GM19023 (cell line): ENCODE measurements around the gene IL37.

Source experiments
- ATAC-seq: cut with Tn5 transposase; IDR thresholded peaks from one replicate; pipeline ENCODE4 v1.9.1; 2021; ENCODE audit warnings: mild to moderate bottlenecking, moderate library complexity; ENCODE audit not compliant: unreplicated experiment

The IL37 gene

DNA sequence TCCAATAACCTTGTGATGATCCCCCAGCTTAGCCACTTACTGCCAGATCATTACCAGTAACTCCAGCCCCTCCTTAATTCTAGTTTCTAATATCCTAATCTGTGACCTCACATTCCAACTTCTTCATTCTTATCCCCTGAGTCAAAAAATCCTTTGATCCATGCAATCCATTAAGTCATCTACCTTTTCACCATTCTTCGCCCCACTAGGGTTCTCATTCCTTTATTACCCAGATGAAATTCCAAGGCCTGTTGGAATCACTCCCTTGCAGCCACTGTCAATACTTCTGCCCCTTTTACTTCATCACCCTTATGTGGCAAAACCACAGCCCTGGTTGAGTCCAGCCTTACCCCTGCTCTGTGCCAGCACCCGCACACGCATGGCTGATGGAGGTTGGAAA, 46.5 kb downstream of the IL37 start:
- ATAC-seq: no peak

DNA sequence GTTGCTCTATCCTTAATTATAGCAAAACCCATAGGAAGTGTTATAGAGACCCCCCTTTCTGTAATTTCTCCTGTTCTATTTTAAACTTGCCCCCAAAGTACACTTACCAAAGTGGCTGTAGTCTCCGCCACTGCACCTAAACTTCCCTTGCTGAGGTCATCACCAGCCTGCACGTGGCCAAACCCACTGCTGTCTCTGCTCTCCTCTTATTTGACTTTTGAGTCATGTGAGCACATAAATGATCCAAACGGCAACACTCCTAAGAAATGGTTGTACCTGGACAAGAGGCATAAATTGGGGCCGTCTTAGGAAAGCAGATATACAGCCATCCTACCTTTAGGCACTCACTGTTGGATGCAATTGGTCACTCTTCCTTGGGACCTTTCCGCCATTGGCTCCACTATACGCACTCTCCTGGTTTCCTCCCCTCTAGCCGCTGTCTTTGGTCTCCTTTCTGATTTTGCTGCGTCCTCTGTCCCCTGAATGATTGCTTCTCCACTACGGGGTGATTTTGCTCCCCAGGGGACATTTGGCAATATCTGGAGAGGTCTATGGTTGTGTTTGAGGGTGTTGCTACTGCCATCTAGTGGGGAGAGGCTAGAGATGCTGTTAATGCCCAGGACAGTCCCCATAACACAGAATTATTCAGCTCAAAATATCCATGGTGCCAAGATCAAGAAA, 47.6 kb downstream of the IL37 start:
- ATAC-seq: peak; percentile 63

DNA sequence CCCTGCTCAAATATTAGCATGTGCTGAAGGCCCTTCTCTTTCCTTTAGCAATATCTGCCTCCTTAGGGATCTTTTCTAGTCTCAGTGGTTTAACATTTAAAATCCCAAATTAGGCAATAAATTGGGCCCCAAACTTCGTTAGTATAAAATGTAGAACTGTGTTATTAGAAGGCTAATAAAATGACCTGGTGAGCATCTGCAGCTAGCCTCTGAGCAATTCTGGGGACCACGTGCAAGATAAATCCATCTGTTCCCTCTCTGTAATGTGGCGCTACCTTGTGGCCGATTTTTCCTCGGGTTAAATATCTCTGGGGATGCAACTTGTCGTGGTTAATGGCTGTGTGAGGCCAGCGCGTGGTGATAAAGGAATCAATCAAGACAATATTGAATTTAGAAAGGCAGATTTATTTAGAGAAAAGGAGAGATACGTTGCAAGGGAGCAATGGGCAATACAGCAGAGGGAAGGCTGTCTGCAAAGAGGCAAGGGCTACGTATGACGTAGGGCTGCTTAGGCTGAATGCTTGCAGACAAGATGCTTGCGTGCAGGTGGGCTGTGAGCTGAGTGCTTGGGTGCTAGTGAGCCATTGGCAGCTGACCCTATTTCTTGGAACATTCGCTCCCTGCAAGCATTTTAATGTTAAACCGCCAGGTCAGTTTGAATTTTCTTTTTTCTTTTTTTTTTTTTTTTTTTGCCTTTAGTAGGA, 48.3 kb downstream of the IL37 start:
- ATAC-seq: no peak

DNA sequence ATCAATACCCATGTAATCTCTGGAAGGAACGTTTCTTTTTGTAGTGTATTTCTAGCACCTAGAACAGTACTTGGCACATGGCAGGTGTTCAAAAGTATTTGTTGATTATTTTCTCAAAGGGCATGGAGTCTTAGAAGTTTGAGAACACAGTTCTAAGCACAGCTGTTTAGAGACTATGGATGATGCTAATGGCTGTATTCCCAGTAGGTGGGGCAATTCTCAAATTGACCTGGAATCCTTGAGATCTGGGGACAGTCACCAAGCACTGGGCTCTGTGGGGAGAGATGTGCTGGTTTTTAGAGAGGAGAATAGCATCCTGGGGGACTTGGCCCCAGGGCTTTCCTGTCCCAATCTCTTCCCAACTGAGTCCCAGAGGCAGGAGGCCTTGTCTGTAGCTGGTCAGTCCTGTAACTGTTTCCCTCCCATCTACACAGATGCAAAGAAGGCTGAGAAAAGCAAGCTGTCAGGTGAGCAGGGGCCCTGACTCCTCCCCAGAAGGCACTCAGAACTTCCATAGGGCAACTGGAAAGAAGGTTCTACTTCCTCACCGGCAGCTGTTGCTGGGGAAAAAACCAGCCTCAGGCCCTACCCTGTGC, 49.4 kb downstream of the IL37 start:
- no peak for ATAC-seq

DNA sequence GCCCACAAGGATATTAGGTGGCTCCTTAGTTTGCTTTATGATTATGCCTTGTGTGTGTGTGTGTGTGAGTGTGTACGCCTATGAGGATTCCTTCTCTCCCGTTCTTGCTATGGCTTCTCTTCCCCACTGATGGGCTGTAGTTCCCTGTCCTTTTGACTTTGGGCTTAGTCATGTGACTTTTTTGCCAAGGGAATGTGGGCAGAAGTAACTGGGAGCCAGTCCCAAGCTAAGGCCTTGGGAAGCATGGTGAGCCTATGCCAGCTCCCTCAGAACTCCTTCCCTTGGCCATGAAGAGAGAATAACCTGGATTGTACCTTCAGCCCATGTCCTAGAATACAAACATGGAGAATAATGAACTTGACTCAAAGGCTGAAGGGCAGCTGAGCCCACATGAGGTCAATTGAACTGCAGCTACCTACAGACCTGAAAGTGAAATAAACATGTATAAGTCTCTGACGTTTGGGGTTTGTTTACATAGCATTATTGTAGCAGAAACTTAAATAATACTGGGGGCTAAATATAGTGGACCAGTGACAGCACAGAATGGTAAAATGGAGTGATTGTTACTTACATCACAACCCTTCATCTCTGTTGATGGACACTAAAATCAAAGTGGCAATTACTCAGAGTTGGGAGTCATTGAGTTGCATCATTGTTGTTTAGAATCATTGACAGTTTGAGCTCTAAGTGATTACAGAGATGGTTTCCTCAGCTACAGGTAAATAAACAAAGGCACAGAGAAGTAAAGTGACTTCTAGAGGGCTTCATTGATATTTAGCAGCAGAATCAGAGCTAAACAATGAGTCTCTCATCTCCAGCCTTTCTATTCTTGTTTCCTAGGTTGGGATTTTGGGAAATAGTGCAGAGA, 51.6 kb downstream of the IL37 start:
- no peak for ATAC-seq

DNA sequence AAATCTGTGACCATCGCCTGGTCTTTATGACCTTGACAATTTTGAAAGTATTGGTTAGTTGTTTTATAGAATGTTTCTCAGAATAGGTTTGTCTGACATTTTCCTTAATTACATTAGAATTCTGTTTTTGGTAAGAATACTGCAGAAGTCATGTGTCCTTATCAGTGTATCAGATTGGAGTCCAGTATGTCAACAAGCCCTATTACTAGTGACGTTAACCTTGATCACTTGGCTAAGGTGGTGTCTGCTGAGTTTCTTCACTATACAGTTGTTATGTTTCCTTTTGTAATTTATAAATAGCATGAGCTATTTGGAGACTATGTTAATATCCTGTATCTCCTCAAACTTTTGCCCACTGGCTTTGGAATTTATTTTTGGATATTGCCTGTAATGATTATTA, 56.1 kb downstream of the IL37 start:
- no peak for ATAC-seq
